ENCODE data around the gene CDK10.

The CDK10 gene

GRCh38 chr16:89742948-89743347 lies 56.5 kb downstream of the CDK10 start:
- TF ChIP-seq ZFX (IDR thresholded peaks at IDR 0.05) (no peak), CTCF (conservative IDR thresholded peaks at IDR 0.05) (no peak)
- no peak overlapping the region for H3K27ac ChIP-seq

GRCh38 chr16:89744813-89745212 lies 58.3 kb downstream of the CDK10 start:
- TF ChIP-seq ZFX (IDR thresholded peaks at IDR 0.05) (no peak), CTCF (conservative IDR thresholded peaks at IDR 0.05) (no peak)
- no peak overlapping the region for H3K27ac ChIP-seq

All from C4-2B (cell line).